TTC549 (cell line): ENCODE results near the gene PGAP3.

Source experiments
- FAIRE-seq: peaks from 2 replicates; lab custom pipeline; 2012; peaks lifted over from hg19 to GRCh38; lab: Jason Lieb, UNC

The PGAP3 gene

GRCh38 chr17:39695089-39695474 is 7.2 kb upstream of the PGAP3 start:
- FAIRE-seq: no peak

GRCh38 chr17:39694593-39694992 is 6.7 kb upstream of the PGAP3 start:
- FAIRE-seq: no peak

GRCh38 chr17:39688945-39689344 is 1.1 kb upstream of the PGAP3 start:
- FAIRE-seq: no peak

DNA sequence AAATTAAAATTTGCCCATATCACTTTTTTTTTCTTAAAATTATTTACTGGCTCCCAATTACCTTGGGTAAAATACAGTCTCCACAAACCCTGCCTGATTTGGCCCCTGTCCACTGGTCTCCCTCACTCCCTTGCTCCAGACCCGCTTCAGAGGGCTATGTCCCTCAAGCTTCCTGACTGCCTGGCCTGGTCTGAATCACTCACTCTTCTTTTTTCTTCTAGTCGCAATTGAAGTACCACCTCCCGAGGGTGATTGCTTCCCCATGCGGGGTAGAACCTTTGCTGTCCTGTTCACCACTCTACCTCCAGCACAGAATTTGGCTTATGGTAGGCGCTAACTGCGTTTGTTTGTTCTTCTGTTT is 598 bp upstream of the PGAP3 start:
- no peak for FAIRE-seq

- no peak for FAIRE-seq
Measured at GRCh38 chr17:39687101-39687545, 734 bp downstream of the PGAP3 start.

GRCh38 chr17:39684369-39685192 is 3.3 kb downstream of the PGAP3 start:
- no peak for FAIRE-seq

- no peak for FAIRE-seq
Measured at GRCh38 chr17:39683295-39683939, 4.4 kb downstream of the PGAP3 start.

DNA sequence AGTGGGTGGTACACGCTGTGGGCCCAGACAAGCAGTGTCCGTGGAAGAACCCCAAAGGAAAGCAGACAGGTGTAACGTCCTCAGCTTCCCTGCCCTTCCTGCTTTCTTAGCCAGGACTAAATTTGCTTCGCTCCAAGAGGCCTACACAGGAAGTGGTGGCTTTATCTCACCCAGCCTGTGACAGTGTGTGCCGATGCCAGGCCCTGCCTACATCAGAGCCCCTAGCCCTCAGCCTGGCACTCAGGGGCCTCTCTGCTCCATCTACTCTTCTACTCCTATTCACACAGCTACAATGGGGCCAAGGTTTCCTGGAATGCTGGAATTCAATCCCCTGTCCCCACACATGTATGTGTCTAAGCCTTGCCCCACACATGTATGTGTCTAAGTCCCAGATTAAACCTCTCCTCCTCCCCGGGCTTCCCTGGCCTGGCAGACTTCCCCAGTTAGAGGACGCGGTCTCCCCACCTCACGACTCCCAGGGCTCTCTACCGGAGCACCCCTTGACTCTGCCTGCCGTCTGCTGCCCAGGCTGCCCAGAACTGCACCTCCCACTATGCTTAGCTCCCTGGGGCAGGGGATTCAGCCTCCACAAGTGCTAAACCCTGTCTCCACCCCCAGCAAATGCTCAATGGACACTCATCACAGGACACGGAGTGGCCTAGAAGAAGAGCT is 8.2 kb downstream of the PGAP3 start:
- FAIRE-seq: no peak

- FAIRE-seq: no peak
Measured at GRCh38 chr17:39678340-39679116, 9.3 kb downstream of the PGAP3 start.

GRCh38 chr17:39677542-39678339 is 10.1 kb downstream of the PGAP3 start:
- FAIRE-seq: no peak

DNA sequence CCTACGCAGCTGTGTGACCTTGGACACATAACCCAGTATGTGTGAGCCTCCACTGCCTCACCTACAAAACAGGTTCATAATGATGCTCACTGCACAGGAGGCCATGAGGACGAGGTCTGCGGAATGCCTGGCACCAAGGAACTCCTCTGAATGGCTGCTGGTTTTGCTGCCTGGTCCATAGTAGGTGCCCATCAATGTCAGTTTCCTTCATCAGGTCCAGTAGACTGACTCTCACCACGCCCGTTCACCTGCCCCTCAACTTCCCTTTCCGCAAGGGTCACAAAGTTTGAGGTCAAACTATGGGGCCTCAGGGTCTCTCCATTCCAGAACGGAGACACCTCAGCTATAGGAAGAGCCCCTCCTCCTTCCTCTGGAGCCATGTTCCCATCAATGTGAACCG is 10.8 kb downstream of the PGAP3 start:
- FAIRE-seq: no peak

- no peak for FAIRE-seq
Measured at GRCh38 chr17:39676198-39676819, 11.5 kb downstream of the PGAP3 start.

DNA sequence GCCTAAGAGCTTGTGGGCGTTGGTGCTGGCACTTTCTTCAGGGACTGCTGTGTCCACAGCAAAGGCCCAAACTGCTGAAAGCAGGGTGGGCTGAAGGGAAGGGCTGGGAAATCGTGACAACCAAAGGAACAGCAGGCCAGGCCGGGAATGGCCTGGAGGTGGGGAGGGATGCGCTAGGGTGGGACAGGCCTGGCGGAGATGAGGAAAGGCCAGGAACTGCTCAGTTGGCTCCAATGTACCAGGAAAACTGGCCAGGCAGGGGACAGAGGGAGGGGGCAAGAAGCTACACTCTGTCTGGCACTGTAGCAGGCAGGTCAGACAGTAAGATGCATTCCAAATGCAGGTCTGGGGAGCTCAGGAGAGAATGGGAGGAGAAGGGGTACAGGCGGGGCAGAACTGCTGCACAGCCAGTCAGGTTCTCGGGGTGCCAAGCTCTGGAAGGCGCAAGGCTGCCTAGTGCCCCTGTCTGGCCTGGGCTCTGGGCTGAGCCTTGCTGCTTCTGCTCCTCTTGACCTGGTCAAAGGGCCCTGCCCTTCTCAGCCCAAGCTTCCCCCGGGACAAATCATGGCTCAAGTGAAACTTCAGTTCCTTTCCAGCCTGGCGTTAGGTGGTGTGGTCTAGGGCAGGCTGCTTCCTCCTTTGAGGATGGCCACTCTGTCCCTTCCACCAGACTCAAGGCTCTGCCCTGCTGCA is 12.3 kb downstream of the PGAP3 start:
- FAIRE-seq: no peak

GRCh38 chr17:39674702-39675389 is 13.0 kb downstream of the PGAP3 start:
- FAIRE-seq: no peak

DNA sequence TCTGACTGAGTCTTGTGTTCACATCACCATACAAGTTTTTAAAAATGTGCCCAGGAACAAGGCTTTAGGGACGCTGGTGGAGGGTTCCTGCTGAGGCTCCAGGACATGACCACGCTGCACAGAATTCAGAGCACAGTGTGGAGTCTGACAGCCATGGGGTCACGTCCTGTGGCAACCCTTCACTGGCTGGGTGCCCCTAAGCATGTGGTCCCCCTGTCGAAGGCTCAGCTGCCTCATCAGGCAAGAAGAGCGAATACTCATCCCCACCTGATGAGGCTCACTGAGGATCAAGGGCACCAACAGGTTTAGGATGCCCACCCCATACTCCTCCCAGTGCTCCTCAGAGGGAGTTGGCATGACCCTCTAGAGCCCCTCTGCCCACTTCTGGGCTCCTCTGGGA is 13.7 kb downstream of the PGAP3 start:
- no peak for FAIRE-seq

GRCh38 chr17:39673335-39674081 is 14.3 kb downstream of the PGAP3 start:
- no peak for FAIRE-seq

- FAIRE-seq: no peak
Measured at GRCh38 chr17:39672522-39673334, 15.1 kb downstream of the PGAP3 start.
